H1 (cell line): ENCODE results near the gene SSNA1. TPM values are rescaled to one million over a fixed set of nuclear protein-coding genes. Genes with fewer than 3 reads are reported as not detected.

Experiments used
- CTCF ChIA-PET: fragments of 300-600 bp; sonication (Branson Sonifier 250); formaldehyde crosslinking; loops from one replicate; lab custom pipeline; 2021; ENCODE audit not compliant: partially characterized antibody; lab: Charles Lee
- POLR2A ChIA-PET: fragments of 300-600 bp; sonication (Branson Sonifier 250); formaldehyde crosslinking; loops from one replicate; lab custom pipeline; 2021; ENCODE audit warnings: inconsistent platforms; ENCODE audit not compliant: partially characterized antibody; lab: Charles Lee
- DNase-seq, 2 experiments: peaks; one replicate each; pipeline versions ENCODE4 v3.0.0 to v3.0.0-alpha.2; 2010 to 2022; ENCODE audit warnings: low spot score in 2 of 2, low read depth in 1 of 2, mixed read lengths in 1 of 2
- FAIRE-seq: peaks from 2 replicates; lab custom pipeline; 2011; peaks lifted over from hg19 to GRCh38; lab: Jason Lieb, UNC
- H2AFZ ChIP-seq: 2 replicates; pipeline ENCODE4 v1.8.1; 2012; ENCODE audit warnings: low read length, inconsistent platforms
- H2AK5ac ChIP-seq: 2 replicates; pipeline ENCODE4 v1.6.1; 2013; ENCODE audit warnings: low read depth, low read length
- H2BK120ac ChIP-seq: replicated peaks from 2 replicates; pipeline ENCODE3; 2013; ENCODE audit warnings: low read depth, low read length, inconsistent platforms
- H2BK12ac ChIP-seq: 2 replicates; pipeline ENCODE4 v1.6.1; 2013; ENCODE audit warnings: low read depth, low read length
- H2BK15ac ChIP-seq: 2 replicates; pipeline ENCODE4 v1.6.1; 2013; ENCODE audit warnings: low read length
- H2BK20ac ChIP-seq: 2 replicates; pipeline ENCODE4 v1.6.1; 2013; ENCODE audit warnings: low read length
- H2BK5ac ChIP-seq: 2 replicates; pipeline ENCODE4 v1.6.1; 2013; ENCODE audit warnings: low read depth, low read length
- H3K14ac ChIP-seq: 2 replicates; pipeline ENCODE4 v1.6.1; 2013; ENCODE audit warnings: inconsistent platforms; ENCODE audit not compliant: insufficient read length
- H3K18ac ChIP-seq: 2 replicates; pipeline ENCODE4 v1.6.1; 2013; ENCODE audit warnings: low read length; ENCODE audit errors: extremely low read depth
- H3K23ac ChIP-seq: 2 replicates; pipeline ENCODE4 v1.6.1; 2013; ENCODE audit warnings: inconsistent platforms; ENCODE audit not compliant: insufficient read length
- H3K23me2 ChIP-seq: 2 replicates; pipeline ENCODE4 v1.6.1; 2013; ENCODE audit warnings: low read depth, low read length
- H3K27ac ChIP-seq: 2 replicates; pipeline ENCODE4 v1.6.1; 2011; ENCODE audit warnings: low read depth, low read length, inconsistent platforms
- H3K27me3 ChIP-seq, 4 experiments: replicated peaks in 1 of 4; 1 replicate in 1 of 4; 2 replicates in 3 of 4; pipeline versions ENCODE4 v1.6.1 to v1.8.1; 2011 to 2013; ENCODE audit warnings: low read length in 3 of 4, mild to moderate bottlenecking in 3 of 4, inconsistent platforms in 2 of 4, mixed read lengths in 2 of 4, moderate library complexity in 1 of 4; ENCODE audit not compliant: control insufficient read depth in 3 of 4, insufficient read depth in 3 of 4; ENCODE audit errors: extremely low read depth in 1 of 4
- H3K36me3 ChIP-seq, 4 experiments: 2 replicates each; pipeline versions ENCODE4 v1.6.1 to v1.8.1; 2011 to 2013; ENCODE audit warnings: mild to moderate bottlenecking in 4 of 4, low read length in 3 of 4, moderate library complexity in 2 of 4, control low read depth in 1 of 4, inconsistent platforms in 1 of 4; ENCODE audit not compliant: insufficient read depth in 4 of 4, control insufficient read depth in 2 of 4
- H3K4ac ChIP-seq: replicated peaks from 2 replicates; pipeline ENCODE3; 2013; ENCODE audit warnings: low read length, low read depth, mixed read lengths, inconsistent platforms; ENCODE audit not compliant: insufficient read length
- H3K4me1 ChIP-seq, 4 experiments: replicated peaks in 1 of 4; 1 replicate in 1 of 4; 2 replicates in 3 of 4; pipeline versions ENCODE4 v1.6.1 to v1.8.1; 2011 to 2013; ENCODE audit warnings: low read length in 3 of 4, inconsistent platforms in 2 of 4, mixed read lengths in 1 of 4; ENCODE audit not compliant: insufficient read depth in 4 of 4, control insufficient read depth in 3 of 4
- H3K4me2 ChIP-seq, 2 experiments: 2 replicates each; pipeline versions ENCODE4 v1.6.1 to v1.8.1; 2011 to 2013; ENCODE audit warnings: low read depth in 2 of 2, low read length in 2 of 2, control low read depth in 1 of 2, inconsistent platforms in 1 of 2, mild to moderate bottlenecking in 1 of 2; ENCODE audit not compliant: insufficient read depth in 1 of 2
- H3K4me3 ChIP-seq, 4 experiments: fragments of 200-600, 300-600 bp in 1 of 4; sonication (generic), shearing (Covaris generic), sonication (Bioruptor Twin) in 1 of 4; 2 replicates each; pipeline versions ENCODE4 v1.5.1 to v1.8.1; 2011 to 2016; ENCODE audit warnings: low read length in 4 of 4, low read depth in 3 of 4, control low read depth in 2 of 4, inconsistent platforms in 2 of 4, mild to moderate bottlenecking in 2 of 4, mixed read lengths in 1 of 4, moderate library complexity in 1 of 4; ENCODE audit not compliant: insufficient read depth in 2 of 4; ENCODE audit errors: extremely low read depth in 1 of 4
- H3K56ac ChIP-seq: replicated peaks from 2 replicates; pipeline ENCODE3; 2013; ENCODE audit warnings: low read depth, mild to moderate bottlenecking, mixed read lengths, low read length, inconsistent platforms; ENCODE audit not compliant: insufficient read length
- H3K79me1 ChIP-seq: 2 replicates; pipeline ENCODE4 v1.6.1; 2013; ENCODE audit warnings: low read depth, low read length, control low read depth
- H3K79me2 ChIP-seq, 2 experiments: 2 replicates each; pipeline versions ENCODE4 v1.6.1 to v1.8.1; 2012 to 2013; ENCODE audit warnings: low read length in 2 of 2, mild to moderate bottlenecking in 2 of 2, inconsistent platforms in 1 of 2; ENCODE audit not compliant: insufficient read depth in 2 of 2, control insufficient read depth in 1 of 2
- H3K9ac ChIP-seq, 4 experiments: replicated peaks in 1 of 4; 1 replicate in 1 of 4; 2 replicates in 3 of 4; pipeline versions ENCODE4 v1.6.1 to v1.8.1; 2011 to 2013; ENCODE audit warnings: low read depth in 3 of 4, low read length in 3 of 4, control low read depth in 2 of 4, mild to moderate bottlenecking in 2 of 4, moderate library complexity in 2 of 4, inconsistent platforms in 1 of 4; ENCODE audit errors: extremely low read depth in 1 of 4
- H3K9me3 ChIP-seq, 2 experiments: 2 replicates each; pipeline versions ENCODE4 v1.6.1 to v1.8.1; 2012 to 2013; ENCODE audit warnings: mild to moderate bottlenecking in 2 of 2, moderate library complexity in 2 of 2, control low read depth in 1 of 2, inconsistent platforms in 1 of 2, low read depth in 1 of 2, low read length in 1 of 2, mixed read lengths in 1 of 2; ENCODE audit not compliant: insufficient read depth in 2 of 2
- H4K20me1 ChIP-seq, 2 experiments: replicated peaks in 1 of 2; 2 replicates each; pipeline versions ENCODE3 to v1.8.1; 2011 to 2013; ENCODE audit warnings: inconsistent platforms in 2 of 2, low read length in 2 of 2, mild to moderate bottlenecking in 1 of 2; ENCODE audit not compliant: insufficient read depth in 2 of 2, control insufficient read depth in 1 of 2
- H4K5ac ChIP-seq: 2 replicates; pipeline ENCODE4 v1.6.1; 2013; ENCODE audit warnings: low read length, low read depth, mixed read lengths, inconsistent platforms; ENCODE audit not compliant: insufficient read length
- H4K8ac ChIP-seq: 2 replicates; pipeline ENCODE4 v1.8.0; 2013; ENCODE audit warnings: mild to moderate bottlenecking, moderate library complexity, low read length, inconsistent platforms; ENCODE audit not compliant: insufficient read depth; ENCODE audit errors: extremely low read depth
- H4K91ac ChIP-seq: replicated peaks from 2 replicates; pipeline ENCODE3; 2013; ENCODE audit warnings: low read length, mixed read lengths, inconsistent platforms; ENCODE audit not compliant: insufficient read length
- BRCA1 ChIP-seq: IDR thresholded peaks from 2 replicates; pipeline ENCODE4 v1.6.1; 2012; ENCODE audit warnings: low read depth, low read length, improper control_type of control experiment
- CBX5 ChIP-seq: fragments of 300-800, 300-1000 bp; sonication (generic); IDR thresholded peaks from 2 replicates; pipeline ENCODE4 v1.7.1; 2016; ENCODE audit warnings: antibody characterized with exemption, low read length, low read depth
- CBX8 ChIP-seq: fragments of 300-800, 300-1000 bp; sonication (generic); IDR thresholded peaks from 2 replicates; pipeline ENCODE4 v1.7.1; 2016; ENCODE audit warnings: low read depth, low read length, borderline replicate concordance
- CEBPB ChIP-seq: IDR thresholded peaks from 2 replicates; pipeline ENCODE4 v1.6.1; 2012; ENCODE audit warnings: low read depth, low read length
- EZH2 ChIP-seq: fragments of 200-600 bp; sonication (generic); IDR thresholded peaks from 2 replicates; pipeline ENCODE4 v1.7.1; 2012; ENCODE audit warnings: low read depth, mild to moderate bottlenecking, moderate library complexity, low read length, inconsistent platforms; ENCODE audit not compliant: severe bottlenecking
- GABPA ChIP-seq: IDR thresholded peaks from 2 replicates; pipeline ENCODE4 v1.6.1; 2011; ENCODE audit warnings: mild to moderate bottlenecking, low read length, moderate library complexity, borderline replicate concordance; ENCODE audit not compliant: insufficient read depth
- KDM4A ChIP-seq: IDR thresholded peaks from one replicate; pipeline ENCODE4 v1.7.1; 2012; ENCODE audit warnings: low read depth, mild to moderate bottlenecking, moderate library complexity, low read length, inconsistent platforms; ENCODE audit not compliant: severe bottlenecking
- POLR2A ChIP-seq, 2 experiments: IDR thresholded peaks; 1 replicate in 1 of 2; 2 replicates in 1 of 2; pipeline ENCODE4 v1.6.1; 2011; ENCODE audit warnings: low read depth in 2 of 2, low read length in 2 of 2, mild to moderate bottlenecking in 2 of 2; ENCODE audit errors: control extremely low read depth in 1 of 2
- SIRT6 ChIP-seq: IDR thresholded peaks from one replicate; pipeline ENCODE4 v1.7.1; 2012; ENCODE audit warnings: low read length, inconsistent platforms
- SP1 ChIP-seq: IDR thresholded peaks from 2 replicates; pipeline ENCODE4 v1.6.1; 2011; ENCODE audit warnings: low read depth, low read length
- WGBS, 2 experiments: shearing (Covaris generic) in 1 of 2; methylation state at CpG; one replicate each; pipeline versions ENCODE4 v1.1.6 to v1.1.7; 2013 to 2015; ENCODE audit warnings: low lambda C conversion rate in 2 of 2, mixed read lengths in 2 of 2, inconsistent platforms in 1 of 2, low coverage in 1 of 2, missing lambda C conversion rate in 1 of 2; ENCODE audit not compliant: insufficient replicate concordance in 2 of 2, insufficient coverage in 1 of 2, insufficient read length in 1 of 2; ENCODE audit errors: extremely low coverage in 1 of 2, missing lambda C conversion rate in 1 of 2; 5-methylcytosine and 5-hydroxymethylcytosine counted together
- polyA plus RNA-seq, 7 experiments: library from polyadenylated mRNA; depleted of rRNA in 3 of 7; stranded (reverse) in 5 of 7; unstranded in 2 of 7; fragments of >200 nt in 5 of 7; fragments of 200-250 nt in 2 of 7; gene quantifications; 1 replicate in 5 of 7; 2 replicates in 1 of 7; 4 replicates in 1 of 7; pipeline versions ENCODE4 v1.2.1 to v1.2.3, GENCODE V29; 2011 to 2013; ENCODE audit warnings: missing spikeins in 2 of 7, mixed read lengths in 2 of 7
- total RNA-seq: library from RNA; stranded (reverse); fragmentation: NEBNext Ultra II Directional; extraction: Animal tissue kit (Norgen Biotek cat#: 25700); gene quantifications from 2 replicates; pipeline ENCODE4 v1.2.1, GENCODE V29; 2021

SSNA1 gene
- total and polyA plus RNA-seq, 2 of the 8 experiments (the other 6 are each of a cell fraction or from before 2014, with no cell fraction given), result 87.3 to 157 TPM

DNA sequence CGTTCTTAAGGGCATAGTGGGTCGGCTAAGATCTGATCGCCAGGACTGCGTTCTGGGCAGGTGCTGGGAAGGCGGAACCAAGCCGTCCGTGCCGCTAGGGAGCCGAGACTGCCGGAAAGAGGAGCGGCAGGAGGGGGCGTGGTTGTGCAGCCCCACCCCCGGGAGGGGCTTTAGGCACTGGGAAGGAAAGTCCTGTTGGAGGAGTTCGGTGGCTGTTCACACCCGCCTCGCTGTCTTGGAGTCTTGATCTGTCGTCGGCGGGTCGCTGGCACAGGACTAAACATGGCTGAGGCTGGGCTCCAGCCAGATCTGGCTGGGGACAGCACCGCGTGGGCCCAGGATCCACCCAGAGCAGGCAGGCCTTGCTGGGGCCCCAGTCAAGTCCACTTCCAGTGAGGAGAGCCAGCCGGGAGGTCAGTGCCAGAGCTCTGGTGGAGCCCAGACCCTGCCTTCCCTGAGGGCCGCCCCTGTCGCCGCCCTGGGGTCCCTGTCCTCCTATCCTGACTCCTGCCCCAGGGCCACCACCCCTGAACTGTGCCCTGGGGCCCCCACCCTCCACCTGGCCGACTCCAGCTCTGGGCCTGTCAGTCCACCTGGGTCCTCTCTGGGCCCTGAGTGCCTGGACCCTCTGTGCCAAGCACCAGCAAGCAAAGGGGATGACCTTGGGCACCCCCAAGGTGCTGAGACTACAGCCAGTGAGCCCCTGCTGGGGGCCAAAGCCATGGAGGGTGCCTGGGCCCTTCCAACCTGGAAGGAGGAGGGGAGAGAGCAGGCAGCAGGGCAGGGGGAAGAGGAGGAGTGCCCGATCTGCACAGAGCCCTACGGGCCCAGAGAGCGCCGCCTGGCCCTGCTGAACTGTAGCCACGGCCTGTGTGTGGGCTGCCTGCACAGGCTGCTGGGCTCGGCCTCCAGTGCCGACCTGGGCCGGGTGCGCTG is 29.1 kb downstream of the SSNA1 start:
- H3K4me1 ChIP-seq, result peaks cover 0 to 10% (median 4%) of the 10 kb centered on the region in 4 experiments; a peak in 5 of 7 replicates
- H3K56ac ChIP-seq, result no peak overlapping the region
- no peak overlapping the region for H2BK5ac ChIP-seq
- H3K18ac ChIP-seq, result no peak overlapping the region
- peak overlapping the region; percentile 31 to 37; a peak in 1 of 4 replicates for H3K4me2 ChIP-seq
- H4K20me1 ChIP-seq, result peaks cover 0 to 15% of the 10 kb centered on the region in 2 experiments
- H2AK5ac ChIP-seq, result no peak overlapping the region
- peak overlapping the region; percentile 65 for H4K91ac ChIP-seq
- peak; percentile 56 to 87 for DNase-seq
- no peaks in the 10 kb centered on the region; a peak in 2 of 7 replicates for H3K27me3 ChIP-seq
- no peaks in the 10 kb centered on the region for H3K79me2 ChIP-seq
- peak overlapping the region; percentile 85 for H4K8ac ChIP-seq
- H3K9me3 ChIP-seq, result no peaks in the 10 kb centered on the region
- no peak overlapping the region for H3K4me3 ChIP-seq
- 77% methylated on average over 23 of the region's 36 CpGs; no CpG with 5 or more reads in 1 of the 2 experiments for WGBS, 2 experiments
- H2AFZ ChIP-seq, result no peak overlapping the region
- no peak overlapping the region for H2BK12ac ChIP-seq
- POLR2A ChIA-PET, result interaction anchor here (0.7 to 69.9 kb wide), 10 partner anchors 9 to 385 kb away, joined by 3 to 1462 read pairs (median 4); partner anchors contain the start of genes ANAPC2, MAN1B1, NDOR1 and NELFB
- H2BK20ac ChIP-seq, result no peak overlapping the region
- FAIRE-seq, result no peak
- H2BK120ac ChIP-seq, result no peak overlapping the region
- no peaks in the 10 kb centered on the region; the same call in 1 of the 2 replicates for H3K79me1 ChIP-seq
- H2BK15ac ChIP-seq, result no peak overlapping the region
- H3K23me2 ChIP-seq, result peaks cover 8% of the 10 kb centered on the region; the same call in 1 of the 2 replicates
- CTCF ChIA-PET, result interaction anchor here (0.5 to 3.8 kb wide), 16 partner anchors 10 to 123 kb away, joined by 3 to 19 read pairs (median 4); partner anchors contain the start of genes LRRC26, RNF224 and TPRN
- no peak overlapping the region for H3K9ac ChIP-seq
- peaks cover 0 to 22% (median 7%) of the 10 kb centered on the region in 4 experiments; a peak in 6 of 8 replicates for H3K36me3 ChIP-seq
- no peak overlapping the region for H3K4ac ChIP-seq
- no peak overlapping the region for H4K5ac ChIP-seq
- no peak overlapping the region for H3K23ac ChIP-seq
- no peak overlapping the region for H3K14ac ChIP-seq
- no peak overlapping the region for H3K27ac ChIP-seq
- TF ChIP-seq EZH2, result no peak
- TF ChIP-seq CEBPB, result no peak
- no peak for TF ChIP-seq BRCA1
- TF ChIP-seq POLR2A (IDR thresholded peaks at IDR 0.05; ENCODE audit: control extremely low read depth in 1 of 2, low read depth in 2 of 2, low read length in 2 of 2), result peak in 1 of 2 experiments; percentile 37; a peak in 1 of 3 replicates
- TF ChIP-seq CBX5, result no peak
- TF ChIP-seq GABPA, result peak; percentile 15; the same call in 1 of the 2 replicates
- no peak for TF ChIP-seq KDM4A
- no peak for TF ChIP-seq SIRT6
- no peak for TF ChIP-seq CBX8
- no peak for TF ChIP-seq SP1
